K562 (cell line): ENCODE measurements around the gene FKBP9. TPM values are rescaled to one million over a fixed set of nuclear protein-coding genes. Genes with fewer than 3 reads are reported as not detected.
A peak's percentile ranks its signal among the peaks of the same experiment; 100 is the strongest.

Source experiments
- CBX3 ChIP-seq, 2 experiments: IDR thresholded peaks; 1 replicate in 1 of 2; 2 replicates in 1 of 2; pipeline ENCODE4 v1.6.1; 2012; ENCODE audit warnings: inconsistent platforms in 2 of 2, low read length in 2 of 2, borderline replicate concordance in 1 of 2, control low read depth in 1 of 2
- CHD4 ChIP-seq: fragments of 200-600 bp; sonication (generic); IDR thresholded peaks from 3 replicates; pipeline ENCODE4 v1.6.1; 2012; ENCODE audit warnings: low read depth, mild to moderate bottlenecking, mixed read lengths, low read length, inconsistent platforms; ENCODE audit not compliant: insufficient read depth, insufficient replicate concordance, poor library complexity, severe bottlenecking
- DEAF1 ChIP-seq: fragments of 450-650 bp; formaldehyde crosslinking; IDR thresholded peaks from 2 replicates; pipeline ENCODE4 v1.4.0; 2020; ENCODE audit warnings: mild to moderate bottlenecking, moderate library complexity
- ETV1 ChIP-seq: fragments of 450-650 bp; conservative IDR thresholded peaks from 2 replicates; pipeline ENCODE4 v1.6.1; 2016; ENCODE audit warnings: missing genetic modification characterization, control low read depth, low read depth, missing compliant biosample characterization
- FOXA1 ChIP-seq: fragments of 450-650 bp; IDR thresholded peaks from 2 replicates; pipeline ENCODE4 v1.6.1; 2016; ENCODE audit warnings: mild to moderate bottlenecking, borderline replicate concordance
- GABPA ChIP-seq: fragments of 200-800 bp; sonication (Bioruptor generic); conservative IDR thresholded peaks from 2 replicates; pipeline ENCODE4 v1.6.1; 2016; ENCODE audit warnings: low read depth, missing genetic modification characterization, missing compliant biosample characterization
- HNRNPLL ChIP-seq: fragments of 200-400 bp; formaldehyde crosslinking; IDR thresholded peaks from 2 replicates; pipeline ENCODE4 v1.6.1; 2017; ENCODE audit warnings: low read length, low read depth, mild to moderate bottlenecking; ENCODE audit not compliant: poor library complexity, severe bottlenecking
- MECOM ChIP-seq: fragments of 250-450 bp; sonication (Bioruptor Pico); IDR thresholded peaks from 2 replicates; pipeline ENCODE4 v1.8.0; 2022; ENCODE audit warnings: inconsistent platforms
- NCOA6 ChIP-seq: fragments of 450-650 bp; IDR thresholded peaks from 2 replicates; pipeline ENCODE4 v1.6.1; 2017; ENCODE audit warnings: mild to moderate bottlenecking
- NRF1 ChIP-seq, 2 experiments: fragments of 450-650 bp; IDR thresholded peaks in 1 of 2; conservative IDR thresholded peaks in 1 of 2; 2 replicates each; pipeline ENCODE4 v1.6.1; 2014; ENCODE audit warnings: mild to moderate bottlenecking in 2 of 2
- POLR3G ChIP-seq: IDR thresholded peaks from 2 replicates; pipeline ENCODE4 v1.6.1; 2011; ENCODE audit not compliant: insufficient read length, insufficient replicate concordance; ENCODE audit errors: extremely low read depth
- PTTG1 ChIP-seq: fragments of 450-650 bp; IDR thresholded peaks from 2 replicates; pipeline ENCODE4 v1.6.1; 2016; ENCODE audit warnings: low read depth, mild to moderate bottlenecking, missing genetic modification characterization, missing compliant biosample characterization
- SAFB2 ChIP-seq: fragments of 200-400 bp; formaldehyde crosslinking; IDR thresholded peaks from 2 replicates; pipeline ENCODE4 v1.6.1; 2018; ENCODE audit warnings: borderline replicate concordance, low read length, low read depth, moderate library complexity; ENCODE audit not compliant: severe bottlenecking
- SRSF7 ChIP-seq: fragments of 200-400 bp; formaldehyde crosslinking; optimal IDR thresholded peaks from 2 replicates; pipeline ENCODE3; 2017; ENCODE audit warnings: mild to moderate bottlenecking, low read depth, low read length
- TBP ChIP-seq: optimal IDR thresholded peaks from 2 replicates; pipeline ENCODE3; 2011; ENCODE audit warnings: low read depth, low read length, improper control_type of control experiment
- TRIM28 ChIP-seq: fragments of 450-650 bp; IDR thresholded peaks from 2 replicates; pipeline ENCODE4 v1.6.1; 2017
- ZBTB7A ChIP-seq: IDR thresholded peaks from 2 replicates; pipeline ENCODE4 v1.6.1; 2011; ENCODE audit warnings: low read depth, mild to moderate bottlenecking, low read length, moderate library complexity, borderline replicate concordance; ENCODE audit not compliant: control insufficient read depth
- ZSCAN32 ChIP-seq: fragments of 450-650 bp; formaldehyde crosslinking; IDR thresholded peaks from 2 replicates; pipeline ENCODE4 v1.4.0; 2020; ENCODE audit warnings: mild to moderate bottlenecking, moderate library complexity
- polyA plus RNA-seq, 8 experiments: library from polyadenylated mRNA; depleted of rRNA in 4 of 8; stranded (reverse) in 5 of 8; unstranded in 3 of 8; fragments of >200 nt; fragmentation: Nextera tagmentation in 2 of 8; fragmentation: Illumina TruSeq in 1 of 8; extraction: Ambion mirVana in 2 of 8; extraction: Trizol in 1 of 8; gene quantifications; 2 replicates each; pipeline versions ENCODE4 v1.2.1 to v1.2.3, GENCODE V29; 2011 to 2014; ENCODE audit warnings: inconsistent platforms in 1 of 8, missing spikeins in 1 of 8
- total RNA-seq, 7 experiments: library from RNA; depleted of rRNA in 6 of 7; stranded (reverse); fragments of >200 nt in 6 of 7; fragmentation: Illumina TruSeq in 2 of 7; extraction: Trizol in 2 of 7; gene quantifications; 2 replicates each; pipeline versions ENCODE4 v1.2.1 to v1.2.3, GENCODE V29; 2011 to 2021; ENCODE audit warnings: low replicate concordance in 1 of 7
- TF ChIP-seq, protein P1 (sequence below): fragments of 450-650 bp; IDR thresholded peaks from 2 replicates; pipeline ENCODE4 v1.6.1; 2017; ENCODE audit warnings: antibody characterized with exemption, mild to moderate bottlenecking
- TF ChIP-seq, protein P2 (sequence below): fragments of 450-650 bp; IDR thresholded peaks from 2 replicates; pipeline ENCODE4 v1.6.1; 2018; ENCODE audit warnings: mild to moderate bottlenecking, low read depth; ENCODE audit not compliant: partially characterized antibody
- TF ChIP-seq, protein P3 (sequence below): IDR thresholded peaks from 2 replicates; pipeline ENCODE4 v1.6.1; 2011; ENCODE audit not compliant: insufficient read length; ENCODE audit errors: extremely low read depth

The FKBP9 gene
- total and polyA plus RNA-seq, 9 of the 15 experiments (the other 6 are each of a cell fraction or from before 2014, with no cell fraction given) = 5.9 to 23.7 (median 15.8) TPM

DNA sequence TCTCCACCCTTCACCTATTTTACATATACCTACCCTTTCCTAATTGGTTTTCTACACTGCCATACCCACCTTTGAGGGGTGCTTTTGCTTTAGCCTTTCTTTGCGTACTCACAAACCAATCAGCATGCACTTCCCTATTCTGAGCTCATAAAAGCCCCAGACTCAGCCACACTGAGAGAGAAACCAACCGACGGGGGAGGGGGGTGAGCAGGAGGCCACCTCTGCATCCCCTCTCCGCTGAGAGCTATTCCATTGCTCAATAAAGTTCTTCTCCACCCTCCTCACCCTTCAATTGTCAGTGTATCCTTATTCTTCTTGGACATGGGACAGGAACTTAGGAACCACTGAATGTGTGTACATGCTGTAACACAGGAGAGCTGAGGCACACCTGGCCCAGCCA, 9.0 kb upstream of the FKBP9 start (continued):
- no peak for TF ChIP-seq DEAF1 (CRISPR knock-in tag)
- TF ChIP-seq MECOM (CRISPR knock-in tag) = no peak
- no peak for TF ChIP-seq PTTG1 (tag)
- TF ChIP-seq, protein P1, sequence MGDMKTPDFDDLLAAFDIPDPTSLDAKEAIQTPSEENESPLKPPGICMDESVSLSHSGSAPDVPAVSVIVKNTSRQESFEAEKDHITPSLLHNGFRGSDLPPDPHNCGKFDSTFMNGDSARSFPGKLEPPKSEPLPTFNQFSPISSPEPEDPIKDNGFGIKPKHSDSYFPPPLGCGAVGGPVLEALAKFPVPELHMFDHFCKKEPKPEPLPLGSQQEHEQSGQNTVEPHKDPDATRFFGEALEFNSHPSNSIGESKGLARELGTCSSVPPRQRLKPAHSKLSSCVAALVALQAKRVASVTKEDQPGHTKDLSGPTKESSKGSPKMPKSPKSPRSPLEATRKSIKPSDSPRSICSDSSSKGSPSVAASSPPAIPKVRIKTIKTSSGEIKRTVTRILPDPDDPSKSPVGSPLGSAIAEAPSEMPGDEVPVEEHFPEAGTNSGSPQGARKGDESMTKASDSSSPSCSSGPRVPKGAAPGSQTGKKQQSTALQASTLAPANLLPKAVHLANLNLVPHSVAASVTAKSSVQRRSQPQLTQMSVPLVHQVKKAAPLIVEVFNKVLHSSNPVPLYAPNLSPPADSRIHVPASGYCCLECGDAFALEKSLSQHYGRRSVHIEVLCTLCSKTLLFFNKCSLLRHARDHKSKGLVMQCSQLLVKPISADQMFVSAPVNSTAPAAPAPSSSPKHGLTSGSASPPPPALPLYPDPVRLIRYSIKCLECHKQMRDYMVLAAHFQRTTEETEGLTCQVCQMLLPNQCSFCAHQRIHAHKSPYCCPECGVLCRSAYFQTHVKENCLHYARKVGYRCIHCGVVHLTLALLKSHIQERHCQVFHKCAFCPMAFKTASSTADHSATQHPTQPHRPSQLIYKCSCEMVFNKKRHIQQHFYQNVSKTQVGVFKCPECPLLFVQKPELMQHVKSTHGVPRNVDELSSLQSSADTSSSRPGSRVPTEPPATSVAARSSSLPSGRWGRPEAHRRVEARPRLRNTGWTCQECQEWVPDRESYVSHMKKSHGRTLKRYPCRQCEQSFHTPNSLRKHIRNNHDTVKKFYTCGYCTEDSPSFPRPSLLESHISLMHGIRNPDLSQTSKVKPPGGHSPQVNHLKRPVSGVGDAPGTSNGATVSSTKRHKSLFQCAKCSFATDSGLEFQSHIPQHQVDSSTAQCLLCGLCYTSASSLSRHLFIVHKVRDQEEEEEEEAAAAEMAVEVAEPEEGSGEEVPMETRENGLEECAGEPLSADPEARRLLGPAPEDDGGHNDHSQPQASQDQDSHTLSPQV = no peak
- peak; percentile 89 for TF ChIP-seq TRIM28
- TF ChIP-seq, protein P2, sequence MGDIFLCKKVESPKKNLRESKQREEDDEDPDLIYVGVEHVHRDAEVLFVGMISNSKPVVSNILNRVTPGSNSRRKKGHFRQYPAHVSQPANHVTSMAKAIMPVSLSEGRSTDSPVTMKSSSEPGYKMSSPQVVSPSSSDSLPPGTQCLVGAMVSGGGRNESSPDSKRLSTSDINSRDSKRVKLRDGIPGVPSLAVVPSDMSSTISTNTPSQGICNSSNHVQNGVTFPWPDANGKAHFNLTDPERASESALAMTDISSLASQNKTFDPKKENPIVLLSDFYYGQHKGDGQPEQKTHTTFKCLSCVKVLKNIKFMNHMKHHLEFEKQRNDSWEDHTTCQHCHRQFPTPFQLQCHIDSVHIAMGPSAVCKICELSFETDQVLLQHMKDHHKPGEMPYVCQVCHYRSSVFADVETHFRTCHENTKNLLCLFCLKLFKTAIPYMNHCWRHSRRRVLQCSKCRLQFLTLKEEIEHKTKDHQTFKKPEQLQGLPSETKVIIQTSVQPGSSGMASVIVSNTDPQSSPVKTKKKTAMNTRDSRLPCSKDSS = peak; percentile 75
- no peak for TF ChIP-seq ZSCAN32
- TF ChIP-seq CBX3 (IDR thresholded peaks at IDR 0.05; ENCODE audit: borderline replicate concordance in 1 of 2, low read length in 2 of 2) = peak in 1 of 2 experiments; percentile 81; a peak in 2 of 3 replicates
- TF ChIP-seq SRSF7 = no peak
- TF ChIP-seq GABPA = no peak
- TF ChIP-seq SAFB2 = no peak
- TF ChIP-seq NRF1 (conservative IDR thresholded peaks at IDR 0.05 in 1 of 2, IDR thresholded peaks at IDR 0.05 in 1 of 2) = no peak
- TF ChIP-seq FOXA1 = no peak
- no peak for TF ChIP-seq ETV1
- TF ChIP-seq ZBTB7A = no peak
- no peak for TF ChIP-seq CHD4
- no peak for TF ChIP-seq HNRNPLL
- TF ChIP-seq NCOA6 = no peak
- no peak for TF ChIP-seq TBP
- no peak for TF ChIP-seq POLR3G
- TF ChIP-seq, protein P3, sequence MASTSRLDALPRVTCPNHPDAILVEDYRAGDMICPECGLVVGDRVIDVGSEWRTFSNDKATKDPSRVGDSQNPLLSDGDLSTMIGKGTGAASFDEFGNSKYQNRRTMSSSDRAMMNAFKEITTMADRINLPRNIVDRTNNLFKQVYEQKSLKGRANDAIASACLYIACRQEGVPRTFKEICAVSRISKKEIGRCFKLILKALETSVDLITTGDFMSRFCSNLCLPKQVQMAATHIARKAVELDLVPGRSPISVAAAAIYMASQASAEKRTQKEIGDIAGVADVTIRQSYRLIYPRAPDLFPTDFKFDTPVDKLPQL = no peak
